Parathyroid adenoma (tissue), 2 donors: ENCODE measurements around the gene FUNDC2.

Experiments used
- H2AFZ ChIP-seq: fragments of 300-600 bp; sonication (generic); one replicate; pipeline ENCODE4 v1.7.0; 2017; ENCODE audit warnings: antibody characterized with exemption, mild to moderate bottlenecking
- H3K27ac ChIP-seq: fragments of 300-600 bp; sonication (generic); one replicate; pipeline ENCODE4 v1.7.0; 2017
- H3K27me3 ChIP-seq: fragments of 300-600 bp; sonication (generic); one replicate; pipeline ENCODE4 v1.7.0; 2017; ENCODE audit warnings: low read length; ENCODE audit not compliant: control insufficient read depth, insufficient read depth
- H3K36me3 ChIP-seq: fragments of 300-600 bp; sonication (generic); one replicate; pipeline ENCODE4 v1.7.0; 2017; ENCODE audit warnings: low read length; ENCODE audit not compliant: control insufficient read depth, insufficient read depth
- H3K4me1 ChIP-seq: fragments of 300-600 bp; sonication (generic); one replicate; pipeline ENCODE4 v1.7.0; 2017; ENCODE audit warnings: control low read depth
- H3K4me2 ChIP-seq: fragments of 300-600 bp; sonication (generic); one replicate; pipeline ENCODE4 v1.7.0; 2017; ENCODE audit warnings: low read length
- H3K4me3 ChIP-seq: fragments of 300-600 bp; sonication (generic); one replicate; pipeline ENCODE4 v1.7.0; 2017; ENCODE audit warnings: low read depth, low read length
- H3K79me2 ChIP-seq: fragments of 300-600 bp; sonication (generic); one replicate; pipeline ENCODE4 v1.7.0; 2017; ENCODE audit warnings: control low read depth
- H3K9ac ChIP-seq: fragments of 300-600 bp; sonication (generic); one replicate; pipeline ENCODE4 v1.7.0; 2017; ENCODE audit warnings: mild to moderate bottlenecking
- H3K9me3 ChIP-seq: fragments of 300-600 bp; sonication (generic); one replicate; pipeline ENCODE4 v1.7.0; 2017; ENCODE audit warnings: low read length; ENCODE audit not compliant: control insufficient read depth
- CTCF ChIP-seq: fragments of 300-600 bp; sonication (generic); IDR thresholded peaks from one replicate; pipeline ENCODE4 v1.7.0; 2017; ENCODE audit warnings: antibody characterized with exemption, mild to moderate bottlenecking
- donor health status: primary hyperparathyroidism.

The FUNDC2 gene

GRCh38 chrX:155048977-155049619 lies 22.5 kb downstream of the FUNDC2 start:
- no peak overlapping the region for H3K9ac ChIP-seq
- H3K9me3 ChIP-seq, result no peaks in the 10 kb centered on the region
- H2AFZ ChIP-seq, result no peak overlapping the region
- H3K36me3 ChIP-seq, result no peaks in the 10 kb centered on the region
- no peak overlapping the region for H3K27ac ChIP-seq
- peaks cover 3% of the 10 kb centered on the region for H3K4me1 ChIP-seq
- TF ChIP-seq CTCF, result peak; percentile 56
- no peaks in the 10 kb centered on the region for H3K79me2 ChIP-seq
- no peak overlapping the region for H3K4me2 ChIP-seq
- no peak overlapping the region for H3K4me3 ChIP-seq
- no peaks in the 10 kb centered on the region for H3K27me3 ChIP-seq

DNA sequence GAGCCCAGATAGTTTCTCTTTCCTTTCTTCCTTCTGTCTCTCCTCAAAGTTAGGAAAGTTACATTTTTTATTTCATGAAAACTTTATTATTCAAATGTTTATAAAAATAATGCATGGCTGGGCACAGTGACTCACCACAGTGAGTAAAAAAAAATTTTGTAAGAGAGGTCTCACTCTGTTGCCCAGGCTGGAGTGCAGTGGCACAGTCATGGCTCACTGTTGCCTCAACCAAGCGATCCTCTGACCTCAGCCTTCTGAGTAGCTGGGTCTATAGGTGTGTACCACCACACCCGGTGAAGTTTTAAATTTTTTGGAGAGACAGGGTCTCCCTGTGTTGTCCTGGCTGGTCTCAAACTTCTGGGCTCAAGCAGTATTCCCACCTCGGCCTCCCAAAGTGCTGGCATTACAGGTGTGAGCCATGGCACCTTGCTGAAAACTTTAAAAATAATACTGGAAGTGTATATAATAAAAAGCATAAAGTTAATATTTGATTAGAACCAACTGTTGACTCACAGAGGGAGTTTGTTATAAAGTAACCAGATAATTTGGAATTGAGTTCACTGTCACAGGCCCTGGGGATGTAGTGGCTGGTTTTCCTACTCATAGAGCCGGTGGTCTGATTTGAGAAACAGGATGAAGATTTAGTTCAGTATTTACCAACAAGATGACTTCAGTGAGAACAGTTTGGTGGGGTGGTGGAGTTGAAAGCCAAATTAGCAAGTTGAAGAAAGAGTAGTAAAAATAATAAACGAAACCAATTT lies 26.3 kb downstream of the FUNDC2 start:
- Histone ChIP-seq H2AFZ (no peak overlapping the region), H3K9ac (no peak overlapping the region), H3K27ac (no peak overlapping the region), H3K36me3 (no peaks in the 10 kb centered on the region), H3K9me3 (no peaks in the 10 kb centered on the region), H3K4me2 (no peak overlapping the region), H3K79me2 (no peaks in the 10 kb centered on the region), H3K27me3 (no peaks in the 10 kb centered on the region), H3K4me3 (no peak overlapping the region), H3K4me1 (peaks cover 3% of the 10 kb centered on the region)
- no peak for TF ChIP-seq CTCF

- Histone ChIP-seq H3K4me2 (no peak overlapping the region), H3K27ac (no peak overlapping the region), H2AFZ (no peak overlapping the region), H3K27me3 (no peaks in the 10 kb centered on the region), H3K79me2 (no peaks in the 10 kb centered on the region), H3K9ac (no peak overlapping the region), H3K4me3 (no peak overlapping the region), H3K9me3 (no peaks in the 10 kb centered on the region), H3K4me1 (peaks cover 2% of the 10 kb centered on the region), H3K36me3 (no peaks in the 10 kb centered on the region)
- no peak for TF ChIP-seq CTCF
These were observed 27.0 kb downstream of the FUNDC2 start for GRCh38 chrX:155053656-155054055.

- H3K27me3 ChIP-seq, result no peaks in the 10 kb centered on the region
- H3K4me3 ChIP-seq, result no peak overlapping the region
- H3K79me2 ChIP-seq, result no peaks in the 10 kb centered on the region
- H3K36me3 ChIP-seq, result no peaks in the 10 kb centered on the region
- H3K9ac ChIP-seq, result no peak overlapping the region
- no peaks in the 10 kb centered on the region for H3K4me1 ChIP-seq
- no peak overlapping the region for H2AFZ ChIP-seq
- no peak for TF ChIP-seq CTCF
- no peak overlapping the region for H3K27ac ChIP-seq
- H3K4me2 ChIP-seq, result no peak overlapping the region
- H3K9me3 ChIP-seq, result no peaks in the 10 kb centered on the region
These were observed 27.6 kb downstream of the FUNDC2 start for GRCh38 chrX:155054255-155054654.
